Mesendoderm (in vitro differentiated cells): ENCODE results near the gene MCM3AP.

Experiments used
- DNase-seq: peaks from one replicate; pipeline ENCODE4 v3.0.0; 2013
- H2AK5ac ChIP-seq: 2 replicates; pipeline ENCODE4 v1.6.1; 2013; ENCODE audit warnings: low read length, inconsistent platforms
- H2BK120ac ChIP-seq: 2 replicates; pipeline ENCODE4 v1.6.1; 2013; ENCODE audit warnings: low read depth, mild to moderate bottlenecking, low read length, moderate library complexity, mixed read lengths
- H2BK15ac ChIP-seq: replicated peaks from 2 replicates; pipeline ENCODE4 v1.6.1; 2013; ENCODE audit warnings: low read depth, mild to moderate bottlenecking, moderate library complexity
- H2BK5ac ChIP-seq: 2 replicates; pipeline ENCODE4 v1.6.1; 2013; ENCODE audit warnings: low read length, inconsistent platforms
- H3K18ac ChIP-seq: 2 replicates; pipeline ENCODE4 v1.6.1; 2013; ENCODE audit warnings: mild to moderate bottlenecking, low read length, mixed read lengths
- H3K23ac ChIP-seq: one replicate; pipeline ENCODE4 v1.6.1; 2013; ENCODE audit warnings: low read length
- H3K27ac ChIP-seq: 2 replicates; pipeline ENCODE4 v1.5.1; 2013; ENCODE audit warnings: low read depth, mild to moderate bottlenecking, inconsistent platforms, low read length, moderate library complexity
- H3K27me3 ChIP-seq: 2 replicates; pipeline ENCODE4 v1.6.1; 2013; ENCODE audit warnings: low read length, control low read depth, mild to moderate bottlenecking, inconsistent platforms; ENCODE audit not compliant: insufficient read depth, poor library complexity
- H3K36me3 ChIP-seq: 2 replicates; pipeline ENCODE4 v1.6.1; 2013; ENCODE audit warnings: low read length, inconsistent platforms; ENCODE audit not compliant: control insufficient read depth, insufficient read depth
- H3K4ac ChIP-seq: one replicate; pipeline ENCODE4 v1.6.1; 2013; ENCODE audit warnings: low read depth, mild to moderate bottlenecking, low read length, moderate library complexity
- H3K4me1 ChIP-seq: 2 replicates; pipeline ENCODE4 v1.6.1; 2013; ENCODE audit warnings: low read depth, low read length, inconsistent platforms; ENCODE audit not compliant: control insufficient read depth
- H3K4me2 ChIP-seq: 2 replicates; pipeline ENCODE4 v1.6.1; 2013; ENCODE audit warnings: low read length
- H3K4me3 ChIP-seq: 2 replicates; pipeline ENCODE4 v1.5.1; 2013; ENCODE audit warnings: mild to moderate bottlenecking, low read length
- H3K56ac ChIP-seq: one replicate; pipeline ENCODE4 v1.6.1; 2013; ENCODE audit warnings: low read length
- H3K79me1 ChIP-seq: 2 replicates; pipeline ENCODE4 v1.6.1; 2013; ENCODE audit warnings: low read length, inconsistent platforms
- H3K79me2 ChIP-seq: 2 replicates; pipeline ENCODE4 v1.6.1; 2013; ENCODE audit warnings: mild to moderate bottlenecking, low read length; ENCODE audit not compliant: control insufficient read depth, insufficient read depth
- H3K9ac ChIP-seq: 2 replicates; pipeline ENCODE4 v1.6.1; 2013; ENCODE audit warnings: low read length, inconsistent platforms
- H4K5ac ChIP-seq: one replicate; pipeline ENCODE4 v1.6.1; 2013; ENCODE audit warnings: low read length
- H4K8ac ChIP-seq: one replicate; pipeline ENCODE4 v1.6.1; 2013; ENCODE audit warnings: low read depth, mild to moderate bottlenecking, control low read depth, low read length, moderate library complexity
- WGBS: extraction: QIAGEN DNeasy Blood & Tissue Kit; methylation state at CpG from one replicate; pipeline ENCODE4 v1.1.7; 2013; ENCODE audit warnings: low lambda C conversion rate, missing lambda C conversion rate; ENCODE audit not compliant: insufficient coverage; ENCODE audit errors: extremely low coverage; 5-methylcytosine and 5-hydroxymethylcytosine counted together

The MCM3AP gene

DNA sequence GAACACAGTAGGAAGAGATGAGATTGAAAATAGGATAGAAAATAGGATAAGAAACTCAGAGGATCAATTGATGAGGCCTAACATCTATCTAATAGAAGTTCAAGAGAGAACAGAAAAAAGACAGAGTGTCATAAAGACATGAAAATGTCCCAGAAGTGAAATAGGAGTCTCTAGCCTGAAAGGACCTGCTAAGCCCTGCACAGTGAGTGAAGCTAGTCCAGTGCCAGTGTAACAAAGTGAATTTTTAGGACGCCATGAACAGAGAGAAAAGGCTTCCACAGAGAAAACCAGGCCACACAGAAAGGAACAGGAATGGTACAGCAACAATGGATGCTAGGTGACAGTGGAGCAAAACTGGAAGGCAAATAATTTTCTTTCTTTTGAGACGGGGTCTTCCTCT is 36.6 kb downstream of the MCM3AP start:
- no CpG with 5 or more reads among the region's 2 CpGs for WGBS
- Histone ChIP-seq H3K36me3 (peaks cover 23% of the 10 kb centered on the region), H3K4ac (no peak overlapping the region)

DNA sequence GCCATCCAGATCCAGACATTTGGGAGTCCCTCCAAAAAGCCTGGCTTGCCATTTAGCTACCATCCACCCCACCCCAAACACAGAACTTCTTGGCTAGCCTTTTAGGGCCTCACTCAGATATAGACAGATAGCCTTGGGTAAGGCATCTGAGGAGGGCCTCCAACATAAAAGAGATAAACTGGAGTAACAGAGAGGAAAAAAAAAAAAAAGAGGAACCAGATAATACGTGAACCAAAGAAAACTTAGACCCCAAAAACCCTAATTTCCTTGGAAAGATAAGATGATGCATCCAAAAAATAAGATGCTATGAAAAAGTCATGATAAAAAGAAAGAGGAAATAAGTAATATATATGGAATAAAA is 37.0 kb downstream of the MCM3AP start:
- Histone ChIP-seq H2BK15ac (no peak overlapping the region), H4K5ac (no peak overlapping the region), H2BK120ac (no peak overlapping the region), H2BK5ac (no peak overlapping the region), H3K27ac (no peak overlapping the region), H3K27me3 (no peaks in the 10 kb centered on the region), H3K23ac (no peak overlapping the region), H3K56ac (no peak overlapping the region), H3K36me3 (peaks cover 23% of the 10 kb centered on the region), H4K8ac (no peak overlapping the region), H2AK5ac (no peak overlapping the region), H3K79me2 (no peaks in the 10 kb centered on the region), H3K4me2 (no peak overlapping the region), H3K4me1 (no peaks in the 10 kb centered on the region), H3K4me3 (no peak overlapping the region), H3K4ac (no peak overlapping the region), H3K79me1 (no peaks in the 10 kb centered on the region), H3K9ac (no peak overlapping the region), H3K18ac (no peak overlapping the region)
- no peak for DNase-seq
- no CpG with 5 or more reads among the region's 1 CpG for WGBS

More for the DNA sequence above, 36.6 kb downstream of the MCM3AP start:
- no peak overlapping the region for H2BK15ac ChIP-seq
- H3K56ac ChIP-seq, result no peak overlapping the region
- H3K79me2 ChIP-seq, result no peaks in the 10 kb centered on the region
- no peak overlapping the region for H3K27ac ChIP-seq
- H3K79me1 ChIP-seq, result no peaks in the 10 kb centered on the region
- H3K4me2 ChIP-seq, result no peak overlapping the region
- H3K4me1 ChIP-seq, result no peaks in the 10 kb centered on the region
- no peak overlapping the region for H2BK5ac ChIP-seq
- H3K9ac ChIP-seq, result no peak overlapping the region
- H4K8ac ChIP-seq, result no peak overlapping the region
- no peak overlapping the region for H2BK120ac ChIP-seq
- no peaks in the 10 kb centered on the region for H3K27me3 ChIP-seq
- no peak overlapping the region for H3K18ac ChIP-seq
- no peak overlapping the region for H3K4me3 ChIP-seq
- H2AK5ac ChIP-seq, result no peak overlapping the region
- no peak overlapping the region for H4K5ac ChIP-seq
- H3K23ac ChIP-seq, result no peak overlapping the region
- DNase-seq, result no peak

DNA sequence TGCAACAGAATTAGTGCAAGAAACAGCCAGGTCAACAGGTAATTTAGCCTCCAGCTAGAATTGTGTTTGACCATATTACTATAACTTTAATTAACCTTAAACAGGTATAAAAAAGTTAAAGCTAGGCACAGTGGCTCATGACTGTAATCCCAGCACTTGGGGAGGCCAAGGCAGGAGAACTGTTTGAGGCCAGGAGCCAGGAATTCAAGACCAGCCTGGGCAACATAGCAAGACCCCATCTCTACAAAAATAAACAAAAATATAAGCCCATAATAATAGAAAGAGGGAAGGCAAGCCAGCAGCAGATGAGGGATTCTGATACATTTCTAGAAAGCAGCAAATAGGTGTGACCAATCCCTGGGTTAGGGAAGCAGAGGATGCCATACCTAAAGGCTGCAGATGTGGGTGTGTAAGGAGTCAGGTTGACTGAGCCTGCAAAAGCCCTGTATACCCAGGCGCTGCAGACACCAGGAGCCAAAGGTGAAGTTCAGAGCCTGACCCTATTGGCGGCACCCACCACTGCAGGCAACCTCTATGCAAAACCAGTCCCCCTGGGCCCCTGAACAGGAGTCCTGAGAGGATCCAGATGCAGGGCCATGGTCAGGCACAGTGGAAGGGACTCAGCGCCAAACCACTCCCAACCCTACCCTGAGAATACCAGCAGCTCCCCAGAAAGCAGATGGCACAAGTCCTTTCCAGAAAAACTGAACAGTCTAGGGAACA is 37.6 kb downstream of the MCM3AP start:
- no CpG with 5 or more reads among the region's 3 CpGs for WGBS

DNA sequence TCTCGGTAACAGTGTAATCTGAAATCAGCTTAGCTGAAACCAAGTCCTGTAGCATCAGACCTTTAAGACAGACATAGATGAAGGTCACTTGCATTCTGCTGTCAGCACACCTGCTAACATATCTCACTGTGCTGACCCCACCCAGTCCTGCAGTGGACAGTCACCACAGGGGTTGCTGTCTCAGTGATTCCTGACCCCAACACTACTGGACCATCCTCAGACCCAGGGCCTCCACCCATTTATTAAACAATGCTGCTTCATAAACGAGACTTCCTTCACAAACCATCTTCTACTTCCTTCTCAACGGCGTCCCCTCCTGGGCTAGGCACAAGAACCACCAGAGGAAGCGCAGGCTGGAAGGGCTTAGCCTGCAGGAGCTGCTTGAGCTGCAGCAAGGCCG is 39.1 kb downstream of the MCM3AP start:
- no peak overlapping the region for H3K9ac ChIP-seq
- no peak overlapping the region for H4K5ac ChIP-seq
- H3K23ac ChIP-seq, result no peak overlapping the region
- H3K56ac ChIP-seq, result no peak overlapping the region
- H2BK120ac ChIP-seq, result no peak overlapping the region
- no peak overlapping the region for H3K4me3 ChIP-seq
- no peaks in the 10 kb centered on the region for H3K4me1 ChIP-seq
- H3K27me3 ChIP-seq, result no peaks in the 10 kb centered on the region
- peaks cover 33% of the 10 kb centered on the region for H3K36me3 ChIP-seq
- no peaks in the 10 kb centered on the region for H3K79me2 ChIP-seq
- H3K79me1 ChIP-seq, result no peaks in the 10 kb centered on the region
- no peak for DNase-seq
- H4K8ac ChIP-seq, result no peak overlapping the region
- no peak overlapping the region for H2BK5ac ChIP-seq
- no peak overlapping the region for H2AK5ac ChIP-seq
- no peak overlapping the region for H3K4ac ChIP-seq
- H3K27ac ChIP-seq, result no peak overlapping the region
- 100% methylated on average over 1 of the region's 6 CpGs for WGBS
- H2BK15ac ChIP-seq, result no peak overlapping the region
- H3K18ac ChIP-seq, result no peak overlapping the region
- no peak overlapping the region for H3K4me2 ChIP-seq

More for the DNA sequence above, 37.6 kb downstream of the MCM3AP start:
- H3K79me2 ChIP-seq, result no peaks in the 10 kb centered on the region
- H3K23ac ChIP-seq, result no peak overlapping the region
- H2BK5ac ChIP-seq, result no peak overlapping the region
- no peak for DNase-seq
- no peaks in the 10 kb centered on the region for H3K79me1 ChIP-seq
- H4K5ac ChIP-seq, result no peak overlapping the region
- H3K27ac ChIP-seq, result no peak overlapping the region
- H3K4me1 ChIP-seq, result no peaks in the 10 kb centered on the region
- no peaks in the 10 kb centered on the region for H3K27me3 ChIP-seq
- H2BK15ac ChIP-seq, result no peak overlapping the region
- H2BK120ac ChIP-seq, result no peak overlapping the region
- no peak overlapping the region for H3K9ac ChIP-seq
- no peak overlapping the region for H3K56ac ChIP-seq
- H3K4me2 ChIP-seq, result no peak overlapping the region
- H2AK5ac ChIP-seq, result no peak overlapping the region
- no peak overlapping the region for H3K4ac ChIP-seq
- H3K18ac ChIP-seq, result no peak overlapping the region
- no peak overlapping the region for H3K4me3 ChIP-seq
- no peak overlapping the region for H4K8ac ChIP-seq
- H3K36me3 ChIP-seq, result peaks cover 28% of the 10 kb centered on the region

DNA sequence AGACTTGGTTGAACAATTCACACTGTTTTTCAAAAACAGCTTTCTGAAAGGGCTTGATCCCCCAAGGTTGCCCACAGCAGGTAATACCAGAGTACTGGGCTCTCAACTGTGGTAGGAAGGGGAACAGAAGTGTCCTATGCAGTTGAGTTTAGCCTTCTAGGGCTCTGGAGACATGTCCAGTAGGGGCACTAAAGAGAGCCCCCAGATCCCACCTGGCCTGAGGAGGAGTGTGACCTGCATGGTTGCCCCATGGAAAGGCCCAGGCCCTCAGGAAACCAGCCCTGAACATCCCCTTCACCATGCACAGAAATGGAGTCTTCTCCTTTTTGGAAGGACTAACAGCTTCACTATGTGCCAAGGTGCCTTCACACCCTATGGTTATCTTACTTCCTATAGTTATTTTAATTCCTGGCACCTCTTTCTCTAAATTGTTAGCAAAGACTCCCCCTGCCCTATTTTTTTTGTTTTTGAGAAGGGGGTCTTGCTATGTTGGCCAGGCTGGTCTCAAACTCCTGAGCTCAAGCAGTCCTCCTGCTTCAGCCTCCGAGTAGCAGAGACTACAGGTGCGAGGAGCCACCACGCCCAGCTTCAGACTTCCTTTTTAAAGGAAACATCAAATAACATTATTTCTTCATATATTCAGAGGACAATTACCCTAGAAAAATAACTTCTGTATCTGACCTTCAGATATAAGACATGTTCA is 40.0 kb downstream of the MCM3AP start:
- H3K36me3 ChIP-seq, result peaks cover 31% of the 10 kb centered on the region
- no CpG with 5 or more reads among the region's 3 CpGs for WGBS

More for the DNA sequence above, 40.0 kb downstream of the MCM3AP start:
- no peak overlapping the region for H3K56ac ChIP-seq
- no peak overlapping the region for H3K23ac ChIP-seq
- no peaks in the 10 kb centered on the region for H3K27me3 ChIP-seq
- DNase-seq, result no peak
- no peaks in the 10 kb centered on the region for H3K79me2 ChIP-seq
- H3K4me3 ChIP-seq, result no peak overlapping the region
- no peak overlapping the region for H2BK5ac ChIP-seq
- H2AK5ac ChIP-seq, result no peak overlapping the region
- no peak overlapping the region for H2BK15ac ChIP-seq
- no peak overlapping the region for H3K27ac ChIP-seq
- H3K79me1 ChIP-seq, result no peaks in the 10 kb centered on the region
- H2BK120ac ChIP-seq, result no peak overlapping the region
- H3K9ac ChIP-seq, result no peak overlapping the region
- H4K8ac ChIP-seq, result no peak overlapping the region
- no peak overlapping the region for H3K4ac ChIP-seq
- H3K4me1 ChIP-seq, result no peaks in the 10 kb centered on the region
- H4K5ac ChIP-seq, result no peak overlapping the region
- H3K4me2 ChIP-seq, result no peak overlapping the region
- no peak overlapping the region for H3K18ac ChIP-seq
